GM21576 (cell line): ENCODE data around the gene SYT2.
"Not testable (repeated sequence)": the region's sequence is repeated elsewhere in the genome, so short reads cannot be mapped to it uniquely, and the experiment has no call there.

ENCODE experiments used
- ATAC-seq: cut with Tn5 transposase; IDR thresholded peaks from one replicate; pipeline ENCODE4 v1.9.1; 2021; ENCODE audit warnings: mild to moderate bottlenecking, moderate library complexity; ENCODE audit not compliant: unreplicated experiment

Gene SYT2

GRCh38 chr1:202710070-202711045, at the start of gene SYT2:
SYT2 (minus strand) TSS chr1:202710454; CDS start chr1:202605772, 104,682 bp downstream.
- ATAC-seq: no peak

GRCh38 chr1:202756391-202756790, 46.1 kb upstream of the SYT2 start:
- ATAC-seq: no peak

GRCh38 chr1:202754293-202754692, 44.0 kb upstream of the SYT2 start:
- ATAC-seq: no peak

GRCh38 chr1:202752774-202753173, 42.5 kb upstream of the SYT2 start:
- ATAC-seq: no peak

- no peak for ATAC-seq
These were observed 40.5 kb upstream of the SYT2 start for GRCh38 chr1:202750761-202751160.

GRCh38 chr1:202750024-202750423, 39.8 kb upstream of the SYT2 start:
- ATAC-seq: no peak

- ATAC-seq: no peak
These were observed 35.2 kb upstream of the SYT2 start for GRCh38 chr1:202745323-202745888.

GRCh38 chr1:202744770-202745169, 34.5 kb upstream of the SYT2 start:
- not testable (repeated sequence) for ATAC-seq

- ATAC-seq: no peak
These were observed 32.2 kb upstream of the SYT2 start for GRCh38 chr1:202742496-202742895.

GRCh38 chr1:202733251-202733650, 23.0 kb upstream of the SYT2 start:
- ATAC-seq: no peak

GRCh38 chr1:202728951-202729350, 18.7 kb upstream of the SYT2 start:
- no peak for ATAC-seq

GRCh38 chr1:202725526-202725925, 15.3 kb upstream of the SYT2 start:
- ATAC-seq: no peak

- ATAC-seq: no peak
These were observed 13.5 kb upstream of the SYT2 start for GRCh38 chr1:202723708-202724107.

- not testable (repeated sequence) for ATAC-seq
These were observed 12.8 kb upstream of the SYT2 start for GRCh38 chr1:202723046-202723445.

- ATAC-seq: no peak
These were observed 6.4 kb upstream of the SYT2 start for GRCh38 chr1:202716654-202717053.

- ATAC-seq: not testable (repeated sequence)
These were observed 3.9 kb upstream of the SYT2 start for GRCh38 chr1:202714202-202714601.

GRCh38 chr1:202713110-202713509, 2.9 kb upstream of the SYT2 start:
- ATAC-seq: no peak

- no peak for ATAC-seq
These were observed 1.8 kb upstream of the SYT2 start for GRCh38 chr1:202711949-202712635.

GRCh38 chr1:202709276-202710041, 795 bp downstream of the SYT2 start:
- no peak for ATAC-seq

- ATAC-seq: no peak
These were observed 1.6 kb downstream of the SYT2 start for GRCh38 chr1:202708456-202709275.
